SU-DHL-6 (cell line): ENCODE data around the gene HRC.
"Not testable (repeated sequence)": the region's sequence is repeated elsewhere in the genome, so short reads cannot be mapped to it uniquely, and the experiment has no call there.

ENCODE experiments used
- H2AFZ ChIP-seq: fragments of 200-600 bp; sonication (generic); 2 replicates; pipeline ENCODE4 v1.6.1; 2014; ENCODE audit warnings: low read depth, mild to moderate bottlenecking, moderate library complexity, mixed read lengths, antibody characterized with exemption, low read length; ENCODE audit not compliant: severe bottlenecking
- H3F3A ChIP-seq: fragments of 200-600 bp; shearing (Covaris generic); 2 replicates; pipeline ENCODE4 v1.6.0; 2016; ENCODE audit warnings: antibody characterized with exemption, mild to moderate bottlenecking; ENCODE audit not compliant: insufficient read depth
- H3K27ac ChIP-seq: fragments of 200-600 bp; sonication (generic); 2 replicates; pipeline ENCODE4 v1.5.1; 2016; ENCODE audit warnings: low read depth, mild to moderate bottlenecking, low read length, moderate library complexity, mixed read lengths
- H3K27me3 ChIP-seq: fragments of 200-600 bp; sonication (generic), shearing (Covaris generic); 2 replicates; pipeline ENCODE4 v1.6.0; 2014; ENCODE audit warnings: mild to moderate bottlenecking, low read length
- H3K36me3 ChIP-seq: fragments of 200-600 bp; sonication (generic); 2 replicates; pipeline ENCODE4 v1.6.1; 2014; ENCODE audit warnings: mild to moderate bottlenecking, low read length, mixed read lengths
- H3K4me2 ChIP-seq: fragments of 300-600, 200-600 bp; shearing (Covaris generic), sonication (generic); 2 replicates; pipeline ENCODE4 v1.6.0; 2014; ENCODE audit warnings: low read length, low read depth, mild to moderate bottlenecking; ENCODE audit not compliant: poor library complexity, severe bottlenecking
- H3K4me3 ChIP-seq: fragments of 200-600 bp; sonication (generic); 2 replicates; pipeline ENCODE4 v1.5.1; 2014; ENCODE audit warnings: antibody characterized with exemption, low read length, mild to moderate bottlenecking, mixed read lengths; ENCODE audit not compliant: insufficient read depth, poor library complexity, severe bottlenecking
- H3K79me2 ChIP-seq: fragments of 200-600 bp; sonication (generic); 2 replicates; pipeline ENCODE4 v1.6.1; 2014; ENCODE audit warnings: mild to moderate bottlenecking, low read length, moderate library complexity; ENCODE audit not compliant: insufficient read depth
- H3K9ac ChIP-seq: fragments of 200-600 bp; sonication (generic); 2 replicates; pipeline ENCODE4 v1.7.0; 2014; ENCODE audit warnings: mild to moderate bottlenecking, low read length
- H3K9me2 ChIP-seq: fragments of 200-600 bp; sonication (generic); replicated peaks from 2 replicates; pipeline ENCODE4 v1.6.1; 2014; ENCODE audit warnings: low read length; ENCODE audit not compliant: insufficient read depth
- H3K9me3 ChIP-seq: fragments of 200-600 bp; sonication (generic); 2 replicates; pipeline ENCODE4 v1.6.1; 2014; ENCODE audit warnings: low read length, mixed read lengths; ENCODE audit not compliant: insufficient read depth
- H4K20me1 ChIP-seq: fragments of 200-600 bp; sonication (generic); 2 replicates; pipeline ENCODE4 v1.6.1; 2014; ENCODE audit warnings: low read depth, mild to moderate bottlenecking, antibody characterized with exemption, low read length, moderate library complexity, mixed read lengths
- EZH2phosphoT487 ChIP-seq: fragments of 200-600 bp; sonication (generic), shearing (Covaris generic); conservative IDR thresholded peaks from 2 replicates; pipeline ENCODE4 v1.6.1; 2018; ENCODE audit warnings: mild to moderate bottlenecking, antibody characterized with exemption, low read length, moderate library complexity, mixed read lengths
- TF ChIP-seq, protein P1 (sequence below): fragments of 200-600 bp; sonication (generic); IDR thresholded peaks from one replicate; pipeline ENCODE4 v1.5.1; 2017; ENCODE audit warnings: antibody characterized with exemption, mild to moderate bottlenecking, low read length, moderate library complexity; ENCODE audit not compliant: insufficient read depth, poor library complexity, severe bottlenecking

HRC gene

DNA sequence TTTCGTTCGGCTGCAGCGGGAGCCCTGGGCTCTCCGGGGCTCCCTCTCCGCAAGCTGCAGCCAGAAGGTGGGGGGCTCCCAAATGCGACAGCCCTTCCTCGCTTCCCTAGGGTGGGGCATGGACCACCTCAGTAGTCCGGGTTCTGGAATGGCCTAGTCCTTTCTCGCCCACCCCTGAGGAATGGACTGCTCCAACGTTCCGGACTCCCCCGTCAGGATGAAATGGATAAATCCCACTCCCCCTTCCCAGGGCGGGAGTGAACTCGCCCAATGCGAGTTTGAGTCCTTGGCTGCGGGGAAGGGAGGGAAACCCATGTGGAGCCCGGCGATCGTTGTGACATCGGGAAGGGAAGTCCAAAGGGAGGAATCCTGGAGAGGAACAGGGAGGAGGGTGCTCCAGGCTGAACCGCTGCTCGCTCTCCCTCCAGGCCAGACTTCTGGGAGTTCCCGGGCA, 5.5 kb downstream of the HRC start:
- Histone ChIP-seq H3K9ac (peak overlapping the region; percentile 44), H3K27me3 (no peaks in the 10 kb centered on the region), H3K9me3 (no peaks in the 10 kb centered on the region), H3K27ac (no peak overlapping the region), H4K20me1 (no peaks in the 10 kb centered on the region), H3K4me3 (peak overlapping the region; percentile 45), H3F3A (0 out of 2 replicates have a peak, but pooled peaks cover 5% of the 10 kb centered on the region), H3K36me3 (no peaks in the 10 kb centered on the region), H3K4me2 (peak overlapping the region; percentile 48), H2AFZ (peak overlapping the region; percentile 71), H3K9me2 (no peaks in the 10 kb centered on the region), H3K79me2 (no peaks in the 10 kb centered on the region)
- no peak for TF ChIP-seq EZH2phosphoT487
- TF ChIP-seq, protein P1, sequence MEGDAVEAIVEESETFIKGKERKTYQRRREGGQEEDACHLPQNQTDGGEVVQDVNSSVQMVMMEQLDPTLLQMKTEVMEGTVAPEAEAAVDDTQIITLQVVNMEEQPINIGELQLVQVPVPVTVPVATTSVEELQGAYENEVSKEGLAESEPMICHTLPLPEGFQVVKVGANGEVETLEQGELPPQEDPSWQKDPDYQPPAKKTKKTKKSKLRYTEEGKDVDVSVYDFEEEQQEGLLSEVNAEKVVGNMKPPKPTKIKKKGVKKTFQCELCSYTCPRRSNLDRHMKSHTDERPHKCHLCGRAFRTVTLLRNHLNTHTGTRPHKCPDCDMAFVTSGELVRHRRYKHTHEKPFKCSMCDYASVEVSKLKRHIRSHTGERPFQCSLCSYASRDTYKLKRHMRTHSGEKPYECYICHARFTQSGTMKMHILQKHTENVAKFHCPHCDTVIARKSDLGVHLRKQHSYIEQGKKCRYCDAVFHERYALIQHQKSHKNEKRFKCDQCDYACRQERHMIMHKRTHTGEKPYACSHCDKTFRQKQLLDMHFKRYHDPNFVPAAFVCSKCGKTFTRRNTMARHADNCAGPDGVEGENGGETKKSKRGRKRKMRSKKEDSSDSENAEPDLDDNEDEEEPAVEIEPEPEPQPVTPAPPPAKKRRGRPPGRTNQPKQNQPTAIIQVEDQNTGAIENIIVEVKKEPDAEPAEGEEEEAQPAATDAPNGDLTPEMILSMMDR: no peak

DNA sequence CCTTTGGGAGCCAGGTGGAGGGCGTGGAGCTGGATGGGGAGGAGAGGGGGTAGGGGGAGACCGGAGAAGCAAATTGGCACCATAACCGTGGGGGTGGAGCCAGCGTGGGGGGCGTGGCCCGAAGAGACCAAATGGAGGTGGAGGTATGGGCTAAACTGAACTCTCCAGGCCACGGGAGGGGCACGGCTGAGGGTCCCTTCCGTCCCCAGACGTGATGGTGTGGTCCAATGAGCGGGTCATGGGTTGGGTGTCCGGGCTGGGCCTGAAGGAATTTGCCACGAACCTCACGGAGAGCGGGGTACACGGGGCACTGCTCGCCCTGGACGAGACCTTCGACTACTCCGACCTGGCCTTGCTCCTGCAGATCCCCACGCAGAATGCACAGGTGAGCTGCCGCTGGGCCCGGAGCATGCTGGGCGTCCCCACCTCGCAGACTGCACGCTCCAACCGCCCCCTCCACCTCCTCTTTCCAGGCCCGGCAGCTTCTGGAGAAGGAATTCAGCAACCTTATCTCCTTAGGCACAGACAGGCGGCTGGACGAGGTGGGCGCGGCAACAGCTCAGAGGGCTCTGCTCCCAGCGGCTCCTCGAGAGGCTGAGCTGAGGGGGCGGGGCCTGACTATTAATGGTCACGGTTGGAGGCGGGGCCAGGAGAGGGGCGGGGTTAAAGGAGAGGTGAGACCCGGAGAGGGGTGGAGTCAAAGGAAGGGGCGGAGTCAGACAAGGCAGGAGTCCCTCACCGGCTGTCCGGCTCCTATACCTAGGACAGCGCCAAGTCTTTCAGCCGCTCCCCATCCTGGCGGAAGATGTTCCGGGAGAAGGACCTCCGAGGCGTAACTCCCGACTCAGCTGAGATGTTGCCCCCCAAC, 6.2 kb downstream of the HRC start:
- no peaks in the 10 kb centered on the region for H3K79me2 ChIP-seq
- H2AFZ ChIP-seq: no peak overlapping the region
- no peaks in the 10 kb centered on the region for H3K27me3 ChIP-seq
- 0 out of 2 replicates have a peak, but pooled peaks cover 5% of the 10 kb centered on the region for H3F3A ChIP-seq
- H3K4me3 ChIP-seq: peak overlapping the region; percentile 45
- H3K27ac ChIP-seq: no peak overlapping the region
- TF ChIP-seq EZH2phosphoT487: no peak
- TF ChIP-seq, protein P1: no peak
- H4K20me1 ChIP-seq: no peaks in the 10 kb centered on the region
- no peaks in the 10 kb centered on the region for H3K9me2 ChIP-seq
- H3K9ac ChIP-seq: peak overlapping the region; percentile 44; the same call in 1 of the 2 replicates
- peak overlapping the region; percentile 48 for H3K4me2 ChIP-seq
- H3K9me3 ChIP-seq: no peaks in the 10 kb centered on the region
- no peaks in the 10 kb centered on the region for H3K36me3 ChIP-seq

DNA sequence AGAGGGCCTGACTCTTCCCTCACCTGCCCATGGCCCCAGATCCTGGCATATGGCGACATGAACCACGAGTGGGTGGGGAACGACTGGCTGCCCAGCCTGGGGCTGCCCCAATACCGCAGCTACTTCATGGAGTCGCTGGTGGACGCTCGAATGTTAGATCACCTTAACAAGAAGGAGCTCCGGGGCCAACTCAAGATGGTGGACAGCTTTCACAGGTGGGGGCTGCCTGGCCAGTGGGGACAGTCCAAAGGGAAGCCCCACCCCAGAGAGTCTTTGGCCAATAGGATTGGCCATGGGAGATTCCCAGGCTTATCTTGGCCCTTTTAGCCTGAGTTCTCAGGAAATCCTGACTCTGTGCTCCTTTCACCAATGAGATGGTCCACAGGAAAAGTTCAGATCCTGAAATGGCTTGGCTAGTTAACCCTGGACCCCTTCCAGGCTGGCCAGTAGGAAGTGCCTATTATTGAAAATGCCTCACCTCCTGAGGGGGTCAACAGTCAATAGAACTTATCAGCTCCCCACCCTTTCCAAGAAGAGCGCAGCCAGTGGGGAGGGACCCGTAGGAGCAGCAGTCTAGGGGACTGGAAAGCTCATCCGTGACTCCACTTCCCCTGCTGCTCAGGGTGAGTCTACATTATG, 7.0 kb downstream of the HRC start:
- H3K79me2 ChIP-seq: no peaks in the 10 kb centered on the region
- H2AFZ ChIP-seq: no peak overlapping the region
- no peaks in the 10 kb centered on the region for H3K9me3 ChIP-seq
- no peak overlapping the region for H3K9ac ChIP-seq
- no peaks in the 10 kb centered on the region for H3K27me3 ChIP-seq
- no peaks in the 10 kb centered on the region for H3K36me3 ChIP-seq
- H3K9me2 ChIP-seq: no peaks in the 10 kb centered on the region
- H4K20me1 ChIP-seq: no peaks in the 10 kb centered on the region
- no peak overlapping the region for H3K4me3 ChIP-seq
- H3F3A ChIP-seq: 0 out of 2 replicates have a peak, but pooled peaks cover 5% of the 10 kb centered on the region
- H3K27ac ChIP-seq: no peak overlapping the region
- TF ChIP-seq, protein P1: no peak
- no peak for TF ChIP-seq EZH2phosphoT487
- H3K4me2 ChIP-seq: no peak overlapping the region

DNA sequence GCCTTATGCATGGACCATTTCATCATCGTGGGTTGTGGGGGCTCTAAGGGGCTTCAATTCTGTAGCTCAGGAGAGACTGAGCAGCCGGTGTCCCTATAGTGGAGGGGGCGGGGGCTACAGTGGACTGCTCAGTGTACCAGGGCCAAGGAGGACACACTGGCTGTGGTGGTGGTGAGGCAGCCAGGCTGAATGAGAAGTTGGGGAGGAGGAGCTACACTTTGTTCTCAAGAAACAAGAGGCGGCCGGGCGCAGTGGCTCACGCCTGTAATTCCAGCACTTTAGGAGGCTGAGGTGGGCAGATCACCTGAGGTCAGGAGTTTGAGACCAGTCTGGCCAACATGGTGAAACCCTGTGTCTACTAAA, 8.8 kb downstream of the HRC start:
- H4K20me1 ChIP-seq, H3K27ac ChIP-seq, H3K9ac ChIP-seq, H3K27me3 ChIP-seq, H3K79me2 ChIP-seq, H3K9me2 ChIP-seq, H3K4me3 ChIP-seq, H2AFZ ChIP-seq, H3K36me3 ChIP-seq, H3F3A ChIP-seq, H3K9me3 ChIP-seq: not testable (repeated sequence)
- peak overlapping the region; percentile 43 for H3K4me2 ChIP-seq
